HTR-8/SVneo (cell line): ENCODE measurements around the gene RNF182.

Source experiments
- DNase-seq: peaks from one replicate; pipeline ENCODE4 v3.0.0; 2011; ENCODE audit warnings: low spot score, mixed read lengths; ENCODE audit not compliant: insufficient read length
- FAIRE-seq: peaks from 2 replicates; lab custom pipeline; 2011; peaks lifted over from hg19 to GRCh38; lab: Jason Lieb, UNC

RNF182 gene

GRCh38 chr6:14022673-14023072 lies 97.9 kb downstream of the RNF182 start:
- FAIRE-seq (no peak), DNase-seq (no peak)

- FAIRE-seq (no peak), DNase-seq (no peak)
These were observed 99.1 kb downstream of the RNF182 start for GRCh38 chr6:14023855-14024254.

- FAIRE-seq: no peak
- DNase-seq: no peak
These were observed 100.4 kb downstream of the RNF182 start for GRCh38 chr6:14025160-14025559.

- FAIRE-seq: no peak
- no peak for DNase-seq
These were observed 102.2 kb downstream of the RNF182 start for GRCh38 chr6:14026831-14027539.

GRCh38 chr6:14028631-14029030 lies 103.9 kb downstream of the RNF182 start:
- no peak for FAIRE-seq
- no peak for DNase-seq

GRCh38 chr6:14029605-14030004 lies 104.9 kb downstream of the RNF182 start:
- no peak for DNase-seq
- no peak for FAIRE-seq
